Immature natural killer cell (primary cell): Measurements from ENCODE around the gene TRAF3. TPM values are rescaled to one million over a fixed set of nuclear protein-coding genes. Genes with fewer than 3 reads are reported as not detected.
"Not testable (repeated sequence)": the region's sequence is repeated elsewhere in the genome, so short reads cannot be mapped to it uniquely, and the experiment has no call there.

ENCODE experiments used
- DNase-seq, 3 donors: peaks; one replicate each; pipeline ENCODE4 v3.0.0; 2022; ENCODE audit warnings: mixed read lengths in 1 of 3
- H3K27ac Mint-ChIP-seq, 6 donors: one replicate each; pipeline ENCODE4 v1.8.0; 2020; ENCODE audit warnings: mixed read lengths in 6 of 6, mild to moderate bottlenecking in 5 of 6, inconsistent platforms in 4 of 6, moderate library complexity in 3 of 6
- H3K27me3 Mint-ChIP-seq, 3 donors: one replicate each; pipeline ENCODE4 v1.8.0; 2020 to 2021; ENCODE audit warnings: low read depth in 3 of 3, mild to moderate bottlenecking in 3 of 3, mixed read lengths in 3 of 3, moderate library complexity in 3 of 3, inconsistent platforms in 1 of 3
- H3K36me3 Mint-ChIP-seq, 3 donors: one replicate each; pipeline ENCODE4 v1.8.0; 2020; ENCODE audit warnings: mixed read lengths in 3 of 3, inconsistent platforms in 2 of 3, mild to moderate bottlenecking in 2 of 3
- H3K4me1 Mint-ChIP-seq, 2 donors: one replicate each; pipeline ENCODE4 v1.8.0; 2020; ENCODE audit warnings: inconsistent platforms in 2 of 2, mild to moderate bottlenecking in 2 of 2, mixed read lengths in 2 of 2, moderate library complexity in 1 of 2
- H3K4me3 Mint-ChIP-seq, 5 donors: one replicate each; pipeline ENCODE4 v1.8.0; 2020; ENCODE audit warnings: mild to moderate bottlenecking in 5 of 5, mixed read lengths in 5 of 5, inconsistent platforms in 3 of 5, moderate library complexity in 3 of 5
- H3K9me3 Mint-ChIP-seq, 6 donors: one replicate each; pipeline ENCODE4 v1.8.0; 2020; ENCODE audit warnings: mild to moderate bottlenecking in 6 of 6, mixed read lengths in 6 of 6, inconsistent platforms in 4 of 6, moderate library complexity in 3 of 6
- polyA plus RNA-seq, 3 donors: library from polyadenylated mRNA; unstranded; fragments of 300-500 nt; fragmentation: Illumina TruSeq; gene quantifications; one replicate each; pipeline ENCODE4 v1.2.3, GENCODE V29; 2021

The TRAF3 gene
- polyA plus RNA-seq, 3 donors from 2014 or later: 9.2 to 12.8 (median 9.3) TPM

GRCh38 chr14:102840115-102840514 is 62.9 kb downstream of the TRAF3 start:
- no peak for DNase-seq
- Mint-ChIP-seq H3K4me1 (no peaks in the 10 kb centered on the region), H3K27ac (no peak overlapping the region), H3K4me3 (no peak overlapping the region), H3K27me3 (no peaks in the 10 kb centered on the region), H3K9me3 (no peaks in the 10 kb centered on the region), H3K36me3 (peaks cover 0 to 8% (median 4%) of the 10 kb centered on the region in 3 donors)

- H3K9me3 Mint-ChIP-seq: no peaks in the 10 kb centered on the region
- H3K36me3 Mint-ChIP-seq: peaks cover 0 to 8% (median 4%) of the 10 kb centered on the region in 3 donors
- no peak overlapping the region for H3K4me3 Mint-ChIP-seq
- no peak overlapping the region for H3K27ac Mint-ChIP-seq
- no peak for DNase-seq
- H3K27me3 Mint-ChIP-seq: no peaks in the 10 kb centered on the region
- H3K4me1 Mint-ChIP-seq: no peaks in the 10 kb centered on the region
Measured at GRCh38 chr14:102840771-102841528, 63.7 kb downstream of the TRAF3 start.

- Mint-ChIP-seq H3K4me3 (no peak overlapping the region), H3K27ac (no peak overlapping the region), H3K36me3 (peaks cover 0 to 4% (median 3%) of the 10 kb centered on the region in 3 donors), H3K9me3 (no peaks in the 10 kb centered on the region), H3K27me3 (peaks cover 0 to 1% (median 0%) of the 10 kb centered on the region in 3 donors), H3K4me1 (peaks cover under 1 to 19% of the 10 kb centered on the region in 2 donors)
- DNase-seq: no peak
Measured at GRCh38 chr14:102848830-102849525, 71.7 kb downstream of the TRAF3 start.

GRCh38 chr14:102849526-102850379 is 72.5 kb downstream of the TRAF3 start:
- peak overlapping the region in 1 of 5 donors; percentile 22 for H3K4me3 Mint-ChIP-seq
- peaks cover 0 to 4% (median 4%) of the 10 kb centered on the region in 3 donors for H3K36me3 Mint-ChIP-seq
- peaks cover 2 to 24% of the 10 kb centered on the region in 2 donors for H3K4me1 Mint-ChIP-seq

GRCh38 chr14:102853648-102854047 is 76.4 kb downstream of the TRAF3 start:
- Mint-ChIP-seq H3K9me3 (no peaks in the 10 kb centered on the region), H3K27ac (no peak overlapping the region), H3K36me3 (peaks cover 0 to 10% (median 4%) of the 10 kb centered on the region in 3 donors), H3K27me3 (peaks cover 0 to 1% (median 0%) of the 10 kb centered on the region in 3 donors), H3K4me1 (peaks cover 20 to 52% of the 10 kb centered on the region in 2 donors), H3K4me3 (no peak overlapping the region)
- DNase-seq: no peak

More at GRCh38 chr14:102849526-102850379, 72.5 kb downstream of the TRAF3 start:
- DNase-seq: no peak
- Mint-ChIP-seq H3K27ac (peak overlapping the region in 5 of 6 donors; percentile 2 to 82 (median 31)), H3K9me3 (no peaks in the 10 kb centered on the region), H3K27me3 (peaks cover 0 to 1% (median 0%) of the 10 kb centered on the region in 3 donors)

- DNase-seq: no peak
- H3K4me3 Mint-ChIP-seq: no peak overlapping the region
- peaks cover 0 to 1% (median 0%) of the 10 kb centered on the region in 3 donors for H3K27me3 Mint-ChIP-seq
- H3K9me3 Mint-ChIP-seq: no peaks in the 10 kb centered on the region
- peaks cover 20 to 47% of the 10 kb centered on the region in 2 donors for H3K4me1 Mint-ChIP-seq
- no peak overlapping the region for H3K27ac Mint-ChIP-seq
- peaks cover 0 to 10% (median 4%) of the 10 kb centered on the region in 3 donors for H3K36me3 Mint-ChIP-seq
Measured at GRCh38 chr14:102854091-102854703, 76.9 kb downstream of the TRAF3 start.

GRCh38 chr14:102856179-102856578 is 78.9 kb downstream of the TRAF3 start:
- H3K4me1 Mint-ChIP-seq: peaks cover 20 to 38% of the 10 kb centered on the region in 2 donors
- peak overlapping the region in 1 of 5 donors; percentile 17 for H3K4me3 Mint-ChIP-seq
- peaks cover 0 to 1% (median 0%) of the 10 kb centered on the region in 3 donors for H3K27me3 Mint-ChIP-seq
- no peak for DNase-seq
- peaks cover 4 to 22% (median 4%) of the 10 kb centered on the region in 3 donors for H3K36me3 Mint-ChIP-seq
- peak overlapping the region in 1 of 6 donors; percentile 49 for H3K27ac Mint-ChIP-seq
- H3K9me3 Mint-ChIP-seq: no peaks in the 10 kb centered on the region

GRCh38 chr14:102857444-102857843 is 80.2 kb downstream of the TRAF3 start:
- Mint-ChIP-seq H3K36me3 (peaks cover 6 to 27% (median 9%) of the 10 kb centered on the region in 3 donors), H3K27ac (peak overlapping the region in 1 of 6 donors; percentile 2), H3K4me3 (no peak overlapping the region), H3K9me3 (peaks cover 1 to 11% (median 2%) of the 10 kb centered on the region in 6 donors), H3K27me3 (peaks cover 0 to 3% (median 0%) of the 10 kb centered on the region in 3 donors), H3K4me1 (peaks cover 21 to 38% of the 10 kb centered on the region in 2 donors)
- no peak for DNase-seq

GRCh38 chr14:102859911-102860310 is 82.7 kb downstream of the TRAF3 start:
- Mint-ChIP-seq H3K36me3 (peaks cover 10 to 34% (median 19%) of the 10 kb centered on the region in 3 donors), H3K27ac (no peak overlapping the region), H3K27me3 (peaks cover 0 to 2% (median 2%) of the 10 kb centered on the region in 3 donors), H3K4me1 (peaks cover 19 to 27% of the 10 kb centered on the region in 2 donors), H3K9me3 (peaks cover 5 to 22% (median 8%) of the 10 kb centered on the region in 6 donors), H3K4me3 (no peak overlapping the region)
- no peak for DNase-seq

- H3K4me3 Mint-ChIP-seq: no peak overlapping the region
- H3K27ac Mint-ChIP-seq: no peak overlapping the region
- H3K9me3 Mint-ChIP-seq: peaks cover 5 to 22% (median 8%) of the 10 kb centered on the region in 6 donors
- peaks cover 0 to 4% (median 4%) of the 10 kb centered on the region in 3 donors for H3K27me3 Mint-ChIP-seq
- peaks cover 3% of the 10 kb centered on the region in 2 donors for H3K4me1 Mint-ChIP-seq
- DNase-seq: no peak
- H3K36me3 Mint-ChIP-seq: peaks cover 10 to 30% (median 21%) of the 10 kb centered on the region in 3 donors
Measured at GRCh38 chr14:102862154-102862773, 85.0 kb downstream of the TRAF3 start.

GRCh38 chr14:102863381-102863780 is 86.1 kb downstream of the TRAF3 start:
- DNase-seq: no peak
- peaks cover 5 to 22% (median 8%) of the 10 kb centered on the region in 6 donors for H3K9me3 Mint-ChIP-seq
- no peak overlapping the region for H3K4me3 Mint-ChIP-seq
- peaks cover 0 to 3% of the 10 kb centered on the region in 2 donors for H3K4me1 Mint-ChIP-seq
- H3K36me3 Mint-ChIP-seq: peaks cover 10 to 30% (median 21%) of the 10 kb centered on the region in 3 donors
- peaks cover 0 to 4% (median 4%) of the 10 kb centered on the region in 3 donors for H3K27me3 Mint-ChIP-seq
- H3K27ac Mint-ChIP-seq: no peak overlapping the region

GRCh38 chr14:102865916-102866315 is 88.7 kb downstream of the TRAF3 start:
- not testable (repeated sequence) for H3K27ac Mint-ChIP-seq, H3K27me3 Mint-ChIP-seq, H3K4me1 Mint-ChIP-seq, DNase-seq, H3K4me3 Mint-ChIP-seq
- peaks cover 5 to 22% (median 8%) of the 10 kb centered on the region in 6 donors for H3K9me3 Mint-ChIP-seq
- H3K36me3 Mint-ChIP-seq: peaks cover 6 to 21% (median 20%) of the 10 kb centered on the region in 3 donors
